K562 (cell line): ENCODE data around the gene STX12. TPM values are rescaled to one million over a fixed set of nuclear protein-coding genes. Genes with fewer than 3 reads are reported as not detected.

Experiments used
- ADNP ChIP-seq: fragments of 200-800 bp; sonication (Bioruptor generic); IDR thresholded peaks from 2 replicates; pipeline ENCODE4 v1.6.1; 2016; ENCODE audit warnings: missing genetic modification characterization, missing compliant biosample characterization
- ATF4 ChIP-seq: fragments of 450-650 bp; formaldehyde crosslinking; IDR thresholded peaks from 2 replicates; pipeline ENCODE4 v1.4.0; 2022; ENCODE audit warnings: mild to moderate bottlenecking, moderate library complexity
- BCOR ChIP-seq: fragments of 450-650 bp; IDR thresholded peaks from 2 replicates; pipeline ENCODE4 v1.6.1; 2016
- BDP1 ChIP-seq: IDR thresholded peaks from 3 replicates; pipeline ENCODE4 v1.6.1; 2011; ENCODE audit not compliant: insufficient read length, insufficient read depth
- BRD4 ChIP-seq: fragments of 200-600 bp; sonication (generic); IDR thresholded peaks from 2 replicates; pipeline ENCODE4 v1.6.1; 2017; ENCODE audit warnings: inconsistent platforms
- CEBPZ ChIP-seq: fragments of 150-350 bp; IDR thresholded peaks from 2 replicates; pipeline ENCODE4 v1.6.1; 2014; ENCODE audit warnings: low read depth, mild to moderate bottlenecking, low read length, borderline replicate concordance
- ELF4 ChIP-seq: fragments of 450-650 bp; formaldehyde crosslinking; IDR thresholded peaks from 2 replicates; pipeline ENCODE4 v1.4.0; 2022; ENCODE audit warnings: missing genetic modification characterization
- HNRNPH1 ChIP-seq: fragments of 200-400 bp; formaldehyde crosslinking; optimal IDR thresholded peaks from 2 replicates; pipeline ENCODE3; 2017; ENCODE audit warnings: low read depth, mild to moderate bottlenecking, low read length, moderate library complexity
- HNRNPUL1 ChIP-seq: fragments of 200-400 bp; formaldehyde crosslinking; IDR thresholded peaks from 2 replicates; pipeline ENCODE4 v1.6.1; 2017; ENCODE audit warnings: low read length
- MCM2 ChIP-seq: fragments of 450-650 bp; IDR thresholded peaks from 2 replicates; pipeline ENCODE4 v1.6.1; 2017; ENCODE audit warnings: low read depth, mild to moderate bottlenecking
- MECOM ChIP-seq: fragments of 250-450 bp; sonication (Bioruptor Pico); IDR thresholded peaks from 2 replicates; pipeline ENCODE4 v1.8.0; 2022; ENCODE audit warnings: inconsistent platforms
- NCOA2 ChIP-seq, 2 experiments: fragments of 450-650 bp; IDR thresholded peaks; 2 replicates each; pipeline ENCODE4 v1.6.1; 2018; ENCODE audit warnings: mild to moderate bottlenecking in 2 of 2, moderate library complexity in 1 of 2; ENCODE audit not compliant: partially characterized antibody in 2 of 2
- NCOA6 ChIP-seq: fragments of 450-650 bp; IDR thresholded peaks from 2 replicates; pipeline ENCODE4 v1.6.1; 2017; ENCODE audit warnings: mild to moderate bottlenecking
- POLR2B ChIP-seq: fragments of 450-650 bp; IDR thresholded peaks from 2 replicates; pipeline ENCODE4 v1.6.1; 2018; ENCODE audit warnings: low read depth; ENCODE audit not compliant: partially characterized antibody
- PRPF4 ChIP-seq: fragments of 200-400 bp; formaldehyde crosslinking; IDR thresholded peaks from one replicate; pipeline ENCODE4 v1.6.1; 2017; ENCODE audit warnings: low read length, low read depth, mild to moderate bottlenecking; ENCODE audit not compliant: insufficient read depth, poor library complexity, severe bottlenecking
- SIRT6 ChIP-seq: IDR thresholded peaks from one replicate; pipeline ENCODE4 v1.6.1; 2012; ENCODE audit warnings: low read depth, mild to moderate bottlenecking, control low read depth, inconsistent platforms, low read length, moderate library complexity
- ZNF140 ChIP-seq: fragments of 250-450 bp; sonication (Bioruptor Pico); IDR thresholded peaks from 2 replicates; pipeline ENCODE4 v1.8.0; 2021; ENCODE audit warnings: moderate library complexity, mild to moderate bottlenecking, inconsistent platforms
- ZNF212 ChIP-seq: fragments of 450-650 bp; formaldehyde crosslinking; IDR thresholded peaks from 2 replicates; pipeline ENCODE4 v1.4.0; 2020; ENCODE audit warnings: mild to moderate bottlenecking
- ZNF239 ChIP-seq: fragments of 250-450 bp; sonication (Bioruptor Pico); IDR thresholded peaks from 2 replicates; pipeline ENCODE4 v1.4.0; 2020; ENCODE audit warnings: mild to moderate bottlenecking
- ZNF57 ChIP-seq: fragments of 450-650 bp; formaldehyde crosslinking; IDR thresholded peaks from 2 replicates; pipeline ENCODE4 v1.4.0; 2020; ENCODE audit warnings: mild to moderate bottlenecking, moderate library complexity
- ZNF668 ChIP-seq: fragments of 250-450 bp; sonication (Bioruptor Pico); IDR thresholded peaks from 2 replicates; pipeline ENCODE4 v1.8.0; 2022; ENCODE audit warnings: mild to moderate bottlenecking, inconsistent platforms
- ZNF785 ChIP-seq: fragments of 250-450 bp; sonication (Bioruptor Pico); IDR thresholded peaks from 2 replicates; pipeline ENCODE4 v1.4.0; 2020; ENCODE audit warnings: mild to moderate bottlenecking
- polyA plus RNA-seq, 8 experiments: library from polyadenylated mRNA; depleted of rRNA in 4 of 8; stranded (reverse) in 5 of 8; unstranded in 3 of 8; fragments of >200 nt; fragmentation: Nextera tagmentation in 2 of 8; fragmentation: Illumina TruSeq in 1 of 8; extraction: Ambion mirVana in 2 of 8; extraction: Trizol in 1 of 8; gene quantifications; 2 replicates each; pipeline versions ENCODE4 v1.2.1 to v1.2.3, GENCODE V29; 2011 to 2014; ENCODE audit warnings: inconsistent platforms in 1 of 8, missing spikeins in 1 of 8
- total RNA-seq, 7 experiments: library from RNA; depleted of rRNA in 6 of 7; stranded (reverse); fragments of >200 nt in 6 of 7; fragmentation: Illumina TruSeq in 2 of 7; extraction: Trizol in 2 of 7; gene quantifications; 2 replicates each; pipeline versions ENCODE4 v1.2.1 to v1.2.3, GENCODE V29; 2011 to 2021; ENCODE audit warnings: low replicate concordance in 1 of 7
- TF ChIP-seq, protein P1 (sequence below): fragments of 450-650 bp; IDR thresholded peaks from 2 replicates; pipeline ENCODE4 v1.6.1; 2018; ENCODE audit warnings: mild to moderate bottlenecking, low read depth; ENCODE audit not compliant: partially characterized antibody
- TF ChIP-seq, protein P2 (sequence below), 2 experiments: fragments of 450-650 bp in 1 of 2; sonication (generic) in 1 of 2; formaldehyde crosslinking; conservative IDR thresholded peaks; 2 replicates each; pipeline versions ENCODE4 v1.4.0 to v1.8.1; 2020 to 2022; ENCODE audit warnings: mild to moderate bottlenecking in 1 of 2, missing genetic modification reagents in 1 of 2

The STX12 gene
- total and polyA plus RNA-seq, 9 of the 15 experiments (the other 6 are each of a cell fraction or from before 2014, with no cell fraction given): 16.9 to 31.3 (median 25.7) TPM

DNA sequence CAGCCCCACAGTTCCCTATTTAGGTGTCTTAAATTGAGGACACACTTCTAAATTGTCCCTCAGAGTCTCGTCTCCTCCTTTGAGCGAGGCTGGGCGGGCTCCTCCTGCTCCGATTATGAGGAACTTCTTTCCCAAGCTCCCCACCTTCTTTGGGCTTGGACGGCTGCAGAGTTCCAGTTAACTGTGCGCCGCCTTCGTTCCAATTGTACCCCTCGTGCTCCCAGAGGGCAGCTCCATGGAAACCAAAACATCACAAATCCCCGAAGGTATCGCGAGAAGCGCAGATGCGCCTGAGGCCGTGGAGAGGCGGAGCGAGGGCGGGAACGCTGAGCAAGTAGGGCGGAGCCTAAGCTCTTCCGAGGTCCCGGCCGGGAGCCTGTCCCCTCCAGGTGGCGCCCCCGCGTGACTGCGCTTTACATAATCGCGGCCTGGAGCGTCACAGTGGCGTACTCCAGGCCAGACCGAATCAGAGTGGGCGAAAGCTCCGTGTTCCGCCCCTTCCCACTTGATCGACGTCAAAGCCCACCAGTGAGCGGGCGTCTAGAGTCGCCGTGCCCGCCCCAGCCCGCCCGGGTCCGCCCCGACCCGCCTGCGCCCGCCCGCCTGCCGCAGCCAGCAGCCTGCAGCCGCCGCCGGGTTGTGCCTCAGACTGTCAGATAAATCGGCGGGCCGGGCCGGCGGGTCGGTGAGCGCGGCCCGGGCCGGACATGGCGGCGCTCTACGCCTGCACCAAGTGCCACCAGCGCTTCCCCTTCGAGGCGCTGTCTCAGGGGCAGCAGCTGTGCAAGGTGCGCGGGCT is 47.4 kb upstream of the STX12 start, which contains the start of gene FAM76A (continued):
- no peak for TF ChIP-seq MECOM (CRISPR knock-in tag)
- TF ChIP-seq ATF4 (CRISPR knock-in tag): no peak
- TF ChIP-seq ZNF57 (CRISPR knock-in tag): no peak
- TF ChIP-seq BRD4: no peak
- TF ChIP-seq HNRNPUL1: no peak
- no peak for TF ChIP-seq ELF4 (CRISPR knock-in tag)
- no peak for TF ChIP-seq MCM2
- no peak for TF ChIP-seq ADNP (tag)
- no peak for TF ChIP-seq ZNF239 (CRISPR knock-in tag)
- TF ChIP-seq ZNF785 (CRISPR knock-in tag): no peak
- no peak for TF ChIP-seq BDP1
- no peak for TF ChIP-seq PRPF4
- TF ChIP-seq SIRT6: no peak
- no peak for TF ChIP-seq HNRNPH1
- peak; percentile 90 for TF ChIP-seq CEBPZ
- no peak for TF ChIP-seq NCOA6
- TF ChIP-seq ZNF212 (CRISPR knock-in tag): no peak
- no peak for TF ChIP-seq NCOA2 (IDR thresholded peaks at IDR 0.05; ENCODE audit: partially characterized antibody in 2 of 2)
- TF ChIP-seq, protein P1, sequence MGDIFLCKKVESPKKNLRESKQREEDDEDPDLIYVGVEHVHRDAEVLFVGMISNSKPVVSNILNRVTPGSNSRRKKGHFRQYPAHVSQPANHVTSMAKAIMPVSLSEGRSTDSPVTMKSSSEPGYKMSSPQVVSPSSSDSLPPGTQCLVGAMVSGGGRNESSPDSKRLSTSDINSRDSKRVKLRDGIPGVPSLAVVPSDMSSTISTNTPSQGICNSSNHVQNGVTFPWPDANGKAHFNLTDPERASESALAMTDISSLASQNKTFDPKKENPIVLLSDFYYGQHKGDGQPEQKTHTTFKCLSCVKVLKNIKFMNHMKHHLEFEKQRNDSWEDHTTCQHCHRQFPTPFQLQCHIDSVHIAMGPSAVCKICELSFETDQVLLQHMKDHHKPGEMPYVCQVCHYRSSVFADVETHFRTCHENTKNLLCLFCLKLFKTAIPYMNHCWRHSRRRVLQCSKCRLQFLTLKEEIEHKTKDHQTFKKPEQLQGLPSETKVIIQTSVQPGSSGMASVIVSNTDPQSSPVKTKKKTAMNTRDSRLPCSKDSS: no peak
- TF ChIP-seq ZNF668 (CRISPR knock-in tag): no peak
- no peak for TF ChIP-seq BCOR
- TF ChIP-seq, protein P2, sequence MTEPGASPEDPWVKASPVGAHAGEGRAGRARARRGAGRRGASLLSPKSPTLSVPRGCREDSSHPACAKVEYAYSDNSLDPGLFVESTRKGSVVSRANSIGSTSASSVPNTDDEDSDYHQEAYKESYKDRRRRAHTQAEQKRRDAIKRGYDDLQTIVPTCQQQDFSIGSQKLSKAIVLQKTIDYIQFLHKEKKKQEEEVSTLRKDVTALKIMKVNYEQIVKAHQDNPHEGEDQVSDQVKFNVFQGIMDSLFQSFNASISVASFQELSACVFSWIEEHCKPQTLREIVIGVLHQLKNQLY (CRISPR knock-in tag; conservative IDR thresholded peaks at IDR 0.05): peak in 1 of 2 experiments; percentile 88; a peak in 1 of 4 replicates
- no peak for TF ChIP-seq ZNF140 (CRISPR knock-in tag)
- TF ChIP-seq POLR2B: no peak
